Measurements from ENCODE around the gene LMX1A.
A peak's percentile ranks its signal among the peaks of the same experiment; 100 is the strongest.

Gene LMX1A

DNA sequence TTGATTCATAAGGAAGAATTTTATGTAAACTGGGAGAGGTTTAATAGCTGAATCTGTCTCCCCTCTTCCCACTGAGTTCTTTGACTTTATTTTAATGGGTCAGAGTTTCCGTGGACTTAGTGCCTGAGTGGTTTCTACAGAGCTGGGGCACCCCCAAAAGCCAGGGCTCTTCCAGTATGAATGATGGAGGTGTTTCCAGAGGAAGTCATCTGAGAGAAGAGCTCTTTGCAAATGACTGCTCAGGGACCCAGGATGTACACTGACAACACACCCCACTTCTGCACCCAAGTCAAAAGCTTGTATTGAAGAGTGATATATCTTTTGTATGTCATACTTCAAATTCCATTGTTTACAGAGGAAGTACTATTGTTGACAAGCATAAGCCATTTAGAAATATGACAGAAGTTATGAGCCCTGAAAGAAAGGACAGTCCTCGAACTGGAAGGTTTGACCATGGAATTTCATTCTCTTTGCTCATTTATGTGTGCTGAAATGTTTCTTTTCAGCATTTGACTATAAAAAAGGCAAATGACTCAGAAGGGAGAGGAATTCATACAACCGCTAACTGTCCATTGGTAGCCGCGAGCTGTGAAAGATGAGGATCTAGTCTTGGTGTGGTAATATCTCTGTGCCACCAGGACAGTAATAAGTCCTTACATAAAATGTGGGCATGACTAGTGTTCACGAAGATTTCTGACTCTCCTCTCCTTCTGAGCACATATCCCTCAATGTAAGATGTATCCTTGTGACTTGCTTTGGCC, 25.4 kb upstream of the LMX1A start:
- TF ChIP-seq, protein P1, sequence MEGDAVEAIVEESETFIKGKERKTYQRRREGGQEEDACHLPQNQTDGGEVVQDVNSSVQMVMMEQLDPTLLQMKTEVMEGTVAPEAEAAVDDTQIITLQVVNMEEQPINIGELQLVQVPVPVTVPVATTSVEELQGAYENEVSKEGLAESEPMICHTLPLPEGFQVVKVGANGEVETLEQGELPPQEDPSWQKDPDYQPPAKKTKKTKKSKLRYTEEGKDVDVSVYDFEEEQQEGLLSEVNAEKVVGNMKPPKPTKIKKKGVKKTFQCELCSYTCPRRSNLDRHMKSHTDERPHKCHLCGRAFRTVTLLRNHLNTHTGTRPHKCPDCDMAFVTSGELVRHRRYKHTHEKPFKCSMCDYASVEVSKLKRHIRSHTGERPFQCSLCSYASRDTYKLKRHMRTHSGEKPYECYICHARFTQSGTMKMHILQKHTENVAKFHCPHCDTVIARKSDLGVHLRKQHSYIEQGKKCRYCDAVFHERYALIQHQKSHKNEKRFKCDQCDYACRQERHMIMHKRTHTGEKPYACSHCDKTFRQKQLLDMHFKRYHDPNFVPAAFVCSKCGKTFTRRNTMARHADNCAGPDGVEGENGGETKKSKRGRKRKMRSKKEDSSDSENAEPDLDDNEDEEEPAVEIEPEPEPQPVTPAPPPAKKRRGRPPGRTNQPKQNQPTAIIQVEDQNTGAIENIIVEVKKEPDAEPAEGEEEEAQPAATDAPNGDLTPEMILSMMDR (conservative IDR thresholded peaks at IDR 0.05) = no peak
- TF ChIP-seq ZFX (IDR thresholded peaks at IDR 0.05) = no peak
- H3K27ac ChIP-seq = no peak overlapping the region

DNA sequence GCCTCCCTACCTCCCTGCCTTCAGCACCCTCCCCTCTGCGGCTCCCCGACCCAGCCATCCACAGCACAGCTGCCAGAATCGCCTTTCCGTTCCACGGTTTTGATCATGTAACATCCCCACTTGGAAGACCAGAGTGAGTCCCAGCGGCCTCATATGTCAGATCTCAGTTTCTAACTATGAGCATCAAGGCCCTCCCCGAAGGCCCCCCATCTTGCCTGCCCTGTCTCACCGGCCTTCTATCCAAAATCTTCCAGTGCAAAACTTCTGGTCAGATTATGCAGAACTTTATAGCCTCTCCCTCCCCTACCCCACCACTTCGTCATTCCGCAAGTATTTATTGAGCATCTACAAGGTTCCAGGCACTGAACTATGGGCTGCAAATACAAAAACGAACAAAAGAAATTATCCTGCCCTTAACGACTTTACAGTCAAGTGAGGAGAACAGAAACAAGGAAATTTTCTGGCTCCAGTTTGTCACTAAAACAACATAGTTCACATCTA, 20.3 kb upstream of the LMX1A start:
- no peak for TF ChIP-seq ZFX (IDR thresholded peaks at IDR 0.05)
- no peak overlapping the region; the same call in 1 of the 2 replicates for H3K27ac ChIP-seq

DNA sequence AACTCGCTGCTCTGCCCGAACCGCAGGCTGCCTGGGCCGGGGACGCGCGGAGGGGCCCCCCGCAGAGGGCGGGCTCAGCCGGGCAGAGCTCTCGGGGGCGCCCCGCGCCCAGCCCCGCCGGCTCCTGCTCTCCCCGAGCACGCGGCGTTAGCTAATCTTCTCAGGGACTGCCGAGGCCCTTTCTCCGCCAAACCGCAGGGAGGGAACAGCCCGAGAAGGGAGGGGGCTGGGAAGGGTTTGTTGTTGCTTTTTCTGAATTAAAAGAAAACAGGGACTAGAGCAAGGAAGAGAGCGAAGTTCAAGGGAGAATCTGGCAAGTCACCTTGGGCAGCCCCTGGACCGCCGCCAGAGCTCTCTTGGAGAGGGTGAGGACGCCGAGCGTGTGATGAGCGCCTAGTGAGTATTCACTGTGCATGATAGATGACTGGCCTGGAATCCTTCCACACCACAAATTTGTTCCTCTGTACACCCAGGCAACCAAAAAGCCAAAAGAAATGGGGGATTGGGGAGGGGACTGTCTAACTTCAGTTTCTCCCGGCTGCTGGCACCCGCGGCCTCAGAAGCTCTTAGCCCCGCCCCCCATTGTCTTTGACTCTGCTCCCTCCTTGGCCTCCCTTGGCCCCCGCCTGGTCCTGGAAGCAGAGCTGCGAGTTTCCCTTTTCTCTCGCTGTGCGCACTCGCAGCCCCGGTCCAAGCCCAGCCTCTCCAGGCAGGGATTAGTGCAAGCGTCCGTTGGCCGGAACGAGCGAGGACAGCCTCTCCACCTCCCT, 19.7 kb upstream of the LMX1A start:
- no peak for TF ChIP-seq ZFX (IDR thresholded peaks at IDR 0.05)
- TF ChIP-seq, protein P1 (conservative IDR thresholded peaks at IDR 0.05) = no peak
- peak overlapping the region; percentile 62 for H3K27ac ChIP-seq

DNA sequence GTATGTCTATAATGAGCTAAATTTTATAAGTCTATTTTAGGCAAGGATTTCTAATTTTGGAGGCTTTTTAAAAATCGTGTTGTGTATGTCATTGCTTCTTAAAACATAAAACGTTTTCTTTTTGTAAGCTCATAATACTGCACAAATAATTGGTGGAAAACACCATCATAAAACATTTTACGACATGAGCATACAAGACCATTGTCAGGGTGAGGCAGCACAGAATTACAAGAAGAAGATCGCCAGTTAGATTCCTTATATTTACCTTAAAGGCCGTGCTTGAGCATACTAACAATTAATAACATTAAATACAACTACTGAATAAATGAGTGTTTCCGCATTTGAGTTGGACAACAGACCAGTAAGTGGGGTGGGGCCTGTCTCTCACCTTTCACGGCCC, 19.1 kb upstream of the LMX1A start:
- TF ChIP-seq, protein P1 (conservative IDR thresholded peaks at IDR 0.05) = no peak
- no peak for TF ChIP-seq ZFX (IDR thresholded peaks at IDR 0.05)
- H3K27ac ChIP-seq = peak overlapping the region; percentile 62

DNA sequence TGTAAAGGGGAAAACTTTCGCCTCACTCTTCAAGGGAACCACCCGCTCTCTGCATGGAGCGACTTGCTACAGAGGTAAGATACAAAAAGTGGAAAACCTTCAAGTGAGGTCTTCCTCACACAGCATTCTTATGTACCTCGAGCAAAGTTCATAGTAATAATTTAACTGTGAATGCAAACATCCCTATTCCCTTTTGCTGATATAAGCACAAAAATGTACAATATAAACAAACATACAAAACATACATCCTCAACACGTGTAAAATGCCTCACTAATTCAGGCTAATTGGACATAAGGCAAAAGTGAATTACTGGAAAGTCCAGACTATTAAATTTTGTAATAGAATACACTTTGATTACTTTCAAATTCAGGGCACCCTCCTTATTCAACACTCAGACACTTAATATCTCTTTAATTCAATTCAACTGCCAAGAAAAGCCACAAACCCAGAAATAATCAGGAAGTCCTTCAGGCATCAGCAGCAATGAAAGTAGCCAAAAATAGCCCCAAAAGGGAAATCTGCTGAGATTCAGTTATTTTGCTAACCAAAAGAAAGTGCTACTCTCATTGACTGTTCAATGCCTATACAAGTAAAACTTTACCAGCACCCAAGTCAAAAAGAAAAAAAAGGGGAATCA, 15.2 kb upstream of the LMX1A start:
- TF ChIP-seq ZFX (IDR thresholded peaks at IDR 0.05) = no peak
- TF ChIP-seq, protein P1 (conservative IDR thresholded peaks at IDR 0.05) = no peak
- H3K27ac ChIP-seq = no peak overlapping the region

DNA sequence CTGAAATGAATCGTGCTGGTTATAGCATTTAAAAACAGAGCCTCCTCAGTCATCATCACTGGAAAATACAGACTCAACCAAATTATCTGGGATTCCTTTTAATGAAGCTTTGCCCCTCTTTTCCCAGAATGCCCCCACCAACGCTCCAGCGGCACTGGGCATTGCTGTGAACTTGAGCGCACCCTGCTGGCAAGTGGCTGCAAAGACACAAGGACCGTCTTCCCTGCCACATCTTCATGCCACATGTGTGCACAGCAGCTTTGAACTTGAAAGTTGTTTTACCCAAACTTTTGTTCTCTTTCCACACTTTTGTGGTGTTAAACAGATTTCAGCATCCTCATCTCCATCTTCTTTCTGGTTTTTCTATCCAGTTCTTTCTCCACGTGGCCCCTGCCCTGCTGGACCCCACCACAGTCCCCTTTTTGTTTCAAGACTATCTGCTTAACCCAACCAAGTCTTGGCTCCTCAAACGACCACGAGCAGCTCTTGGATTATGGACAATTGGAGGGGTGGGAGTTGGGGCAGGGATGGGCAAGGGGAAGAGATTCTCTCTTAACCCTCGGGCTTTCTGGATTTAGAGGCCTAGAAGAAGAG, 12.8 kb upstream of the LMX1A start:
- TF ChIP-seq ZFX (IDR thresholded peaks at IDR 0.05) = no peak
- TF ChIP-seq, protein P1 (conservative IDR thresholded peaks at IDR 0.05) = peak; percentile 96
- H3K27ac ChIP-seq = no peak overlapping the region

DNA sequence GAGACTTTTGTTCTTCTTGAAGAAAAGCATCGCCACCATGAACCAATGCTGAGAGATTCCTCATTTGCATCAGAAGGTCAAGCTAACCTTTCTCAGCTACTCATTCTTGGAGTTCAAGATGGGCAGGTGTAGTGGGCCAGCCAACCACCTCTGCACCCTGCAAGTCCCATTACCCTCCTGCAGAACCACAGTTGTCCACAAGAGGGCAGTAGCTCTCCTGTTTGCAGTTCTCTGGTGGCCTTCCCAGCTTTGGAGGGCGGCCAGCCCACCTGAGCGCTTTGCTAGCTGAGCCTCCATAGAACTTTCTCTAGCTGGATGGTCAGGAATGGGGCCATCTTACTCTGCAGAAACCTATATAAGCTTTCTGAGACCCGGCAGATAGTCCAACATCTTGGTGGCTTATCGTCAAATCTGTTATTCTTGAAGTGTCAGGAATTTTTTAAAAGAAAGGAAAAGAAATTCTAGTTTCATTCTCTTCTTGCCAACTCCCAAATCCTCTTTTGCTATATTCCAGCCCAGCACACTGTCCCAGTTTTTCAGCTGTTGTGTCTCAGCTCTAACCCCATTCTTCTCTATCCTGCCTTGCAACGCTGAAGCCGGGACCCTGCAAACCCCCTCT, 11.0 kb upstream of the LMX1A start:
- no peak overlapping the region for H3K27ac ChIP-seq
- TF ChIP-seq, protein P1 (conservative IDR thresholded peaks at IDR 0.05) = peak; percentile 98
- no peak for TF ChIP-seq ZFX (IDR thresholded peaks at IDR 0.05)
